ENCODE measurements around the gene NUMB. TPM values are rescaled to one million over a fixed set of nuclear protein-coding genes. Genes with fewer than 3 reads are reported as not detected.

The NUMB gene
- total RNA-seq, 1 experiment from 2014 or later = 42.0 TPM

GRCh38 chr14:73263606-73264005 is 194.7 kb downstream of the NUMB start (continued):
- no peak for TF ChIP-seq ERG (CRISPR knock-in tag; IDR thresholded peaks at IDR 0.05)
- TF ChIP-seq ZNF317 (CRISPR knock-in tag; IDR thresholded peaks at IDR 0.05; ENCODE audit: borderline replicate concordance, low read depth) = no peak

GRCh38 chr14:73262427-73263183 is 195.7 kb downstream of the NUMB start:
- Mint-ChIP-seq H3K27me3 (ENCODE audit: low read depth) (no peaks in the 10 kb centered on the region), H3K36me3 (no peaks in the 10 kb centered on the region), H3K27ac (no peak overlapping the region), H3K9me3 (no peaks in the 10 kb centered on the region), H3K4me3 (no peak overlapping the region), H3K4me1 (no peaks in the 10 kb centered on the region; the same call in 1 of the 2 replicates)
- ATAC-seq (no peak), DNase-seq (ENCODE audit: low spot score) (no peak)
- POLR2A ChIA-PET = interaction anchor here (0.6 kb wide), 1 partner anchor 90 kb away, joined by 3 read pairs; no protein-coding TSS in a partner anchor
- TF ChIP-seq ZNF263 (CRISPR knock-in tag; IDR thresholded peaks at IDR 0.05; ENCODE audit: low read depth) = no peak
- no peak for TF ChIP-seq ATF3 (CRISPR knock-in tag; conservative IDR thresholded peaks at IDR 0.05)
- no peak for TF ChIP-seq ZNF138 (CRISPR knock-in tag; conservative IDR thresholded peaks at IDR 0.05)
- TF ChIP-seq AFF4 (CRISPR knock-in tag; IDR thresholded peaks at IDR 0.05; ENCODE audit: borderline replicate concordance) = no peak
- no peak for TF ChIP-seq PRDM15 (CRISPR knock-in tag; IDR thresholded peaks at IDR 0.05)
- no peak for TF ChIP-seq RORB (CRISPR knock-in tag; IDR thresholded peaks at IDR 0.05)
- TF ChIP-seq FOXP4 (CRISPR knock-in tag; IDR thresholded peaks at IDR 0.05) = no peak
- no peak for TF ChIP-seq NR3C1 (CRISPR knock-in tag; conservative IDR thresholded peaks at IDR 0.05; ENCODE audit: low read depth)
- CTCF ChIA-PET = interaction anchor here (0.8 to 1.8 kb wide), 4 partner anchors 27 to 90 kb away, joined by 3 to 8 read pairs (median 4); no protein-coding TSS in a partner anchor

Measured in WTC11 (cell line).